Measurements from ENCODE around the gene ACOX1. TPM values are rescaled to one million over a fixed set of nuclear protein-coding genes. Genes with fewer than 3 reads are reported as not detected.

Gene ACOX1
- total and polyA plus RNA-seq, 2 of the 13 experiments (the other 11 are each of a cell fraction or from before 2014, with no cell fraction given) = 86.4 to 120 TPM

GRCh38 chr17:75976175-75976848 lies 2.7 kb downstream of the ACOX1 start (continued):
- TF ChIP-seq, protein P1, sequence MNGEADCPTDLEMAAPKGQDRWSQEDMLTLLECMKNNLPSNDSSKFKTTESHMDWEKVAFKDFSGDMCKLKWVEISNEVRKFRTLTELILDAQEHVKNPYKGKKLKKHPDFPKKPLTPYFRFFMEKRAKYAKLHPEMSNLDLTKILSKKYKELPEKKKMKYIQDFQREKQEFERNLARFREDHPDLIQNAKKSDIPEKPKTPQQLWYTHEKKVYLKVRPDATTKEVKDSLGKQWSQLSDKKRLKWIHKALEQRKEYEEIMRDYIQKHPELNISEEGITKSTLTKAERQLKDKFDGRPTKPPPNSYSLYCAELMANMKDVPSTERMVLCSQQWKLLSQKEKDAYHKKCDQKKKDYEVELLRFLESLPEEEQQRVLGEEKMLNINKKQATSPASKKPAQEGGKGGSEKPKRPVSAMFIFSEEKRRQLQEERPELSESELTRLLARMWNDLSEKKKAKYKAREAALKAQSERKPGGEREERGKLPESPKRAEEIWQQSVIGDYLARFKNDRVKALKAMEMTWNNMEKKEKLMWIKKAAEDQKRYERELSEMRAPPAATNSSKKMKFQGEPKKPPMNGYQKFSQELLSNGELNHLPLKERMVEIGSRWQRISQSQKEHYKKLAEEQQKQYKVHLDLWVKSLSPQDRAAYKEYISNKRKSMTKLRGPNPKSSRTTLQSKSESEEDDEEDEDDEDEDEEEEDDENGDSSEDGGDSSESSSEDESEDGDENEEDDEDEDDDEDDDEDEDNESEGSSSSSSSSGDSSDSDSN (CRISPR knock-in tag; IDR thresholded peaks at IDR 0.05) = 0 out of 2 replicates have a peak, but pooled peaks have one; percentile 12
- no peak for TF ChIP-seq ZNF616 (CRISPR knock-in tag; IDR thresholded peaks at IDR 0.05; ENCODE audit: low read depth)
- TF ChIP-seq NFATC3 (CRISPR knock-in tag; IDR thresholded peaks at IDR 0.05) = no peak
- no peak for TF ChIP-seq HES4 (CRISPR knock-in tag; IDR thresholded peaks at IDR 0.05; ENCODE audit: borderline replicate concordance)
- TF ChIP-seq STAT5B (CRISPR knock-in tag; IDR thresholded peaks at IDR 0.05) = no peak
- TF ChIP-seq ZNF670 (CRISPR knock-in tag; IDR thresholded peaks at IDR 0.05; ENCODE audit: borderline replicate concordance) = peak; percentile 79; the same call in 1 of the 2 replicates
- peak; percentile 16; the same call in 1 of the 2 replicates for TF ChIP-seq MXD4 (CRISPR knock-in tag; IDR thresholded peaks at IDR 0.05)
- TF ChIP-seq CENPX (CRISPR knock-in tag; IDR thresholded peaks at IDR 0.05) = no peak
- TF ChIP-seq, protein P2, sequence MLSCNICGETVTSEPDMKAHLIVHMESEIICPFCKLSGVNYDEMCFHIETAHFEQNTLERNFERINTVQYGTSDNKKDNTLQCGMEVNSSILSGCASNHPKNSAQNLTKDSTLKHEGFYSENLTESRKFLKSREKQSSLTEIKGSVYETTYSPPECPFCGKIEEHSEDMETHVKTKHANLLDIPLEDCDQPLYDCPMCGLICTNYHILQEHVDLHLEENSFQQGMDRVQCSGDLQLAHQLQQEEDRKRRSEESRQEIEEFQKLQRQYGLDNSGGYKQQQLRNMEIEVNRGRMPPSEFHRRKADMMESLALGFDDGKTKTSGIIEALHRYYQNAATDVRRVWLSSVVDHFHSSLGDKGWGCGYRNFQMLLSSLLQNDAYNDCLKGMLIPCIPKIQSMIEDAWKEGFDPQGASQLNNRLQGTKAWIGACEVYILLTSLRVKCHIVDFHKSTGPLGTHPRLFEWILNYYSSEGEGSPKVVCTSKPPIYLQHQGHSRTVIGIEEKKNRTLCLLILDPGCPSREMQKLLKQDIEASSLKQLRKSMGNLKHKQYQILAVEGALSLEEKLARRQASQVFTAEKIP (CRISPR knock-in tag; IDR thresholded peaks at IDR 0.05; ENCODE audit: borderline replicate concordance) = no peak
- TF ChIP-seq ONECUT2 (CRISPR knock-in tag; IDR thresholded peaks at IDR 0.05) = peak; percentile 99
- 0 out of 2 replicates have a peak, but pooled peaks have one; percentile 10 for TF ChIP-seq THAP11 (CRISPR knock-in tag; IDR thresholded peaks at IDR 0.05)
- TF ChIP-seq HOMEZ (CRISPR knock-in tag; IDR thresholded peaks at IDR 0.05; ENCODE audit: low read depth) = 0 out of 2 replicates have a peak, but pooled peaks have one; percentile 6
- TF ChIP-seq FOXO1 (CRISPR knock-in tag; IDR thresholded peaks at IDR 0.05) = peak; percentile 41; the same call in 1 of the 2 replicates
- TF ChIP-seq, protein P3, sequence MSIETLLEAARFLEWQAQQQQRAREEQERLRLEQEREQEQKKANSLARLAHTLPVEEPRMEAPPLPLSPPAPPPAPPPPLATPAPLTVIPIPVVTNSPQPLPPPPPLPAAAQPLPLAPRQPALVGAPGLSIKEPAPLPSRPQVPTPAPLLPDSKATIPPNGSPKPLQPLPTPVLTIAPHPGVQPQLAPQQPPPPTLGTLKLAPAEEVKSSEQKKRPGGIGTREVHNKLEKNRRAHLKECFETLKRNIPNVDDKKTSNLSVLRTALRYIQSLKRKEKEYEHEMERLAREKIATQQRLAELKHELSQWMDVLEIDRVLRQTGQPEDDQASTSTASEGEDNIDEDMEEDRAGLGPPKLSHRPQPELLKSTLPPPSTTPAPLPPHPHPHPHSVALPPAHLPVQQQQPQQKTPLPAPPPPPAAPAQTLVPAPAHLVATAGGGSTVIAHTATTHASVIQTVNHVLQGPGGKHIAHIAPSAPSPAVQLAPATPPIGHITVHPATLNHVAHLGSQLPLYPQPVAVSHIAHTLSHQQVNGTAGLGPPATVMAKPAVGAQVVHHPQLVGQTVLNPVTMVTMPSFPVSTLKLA (IDR thresholded peaks at IDR 0.05) = no peak
- peak; percentile 49 for TF ChIP-seq HNF1A (IDR thresholded peaks at IDR 0.05; ENCODE audit: low read depth)
- peak; percentile 73; the same call in 1 of the 2 replicates for TF ChIP-seq HNF1A (CRISPR knock-in tag; IDR thresholded peaks at IDR 0.05; ENCODE audit: borderline replicate concordance)
- TF ChIP-seq ISL2 (CRISPR knock-in tag; IDR thresholded peaks at IDR 0.05) = peak; percentile 64
- no peak for TF ChIP-seq ZNF253 (CRISPR knock-in tag; IDR thresholded peaks at IDR 0.05; ENCODE audit: borderline replicate concordance)
